SK-N-SH (cell line): ENCODE measurements around the gene KCNAB1. TPM values are rescaled to one million over a fixed set of nuclear protein-coding genes. Genes with fewer than 3 reads are reported as not detected.
A peak's percentile ranks its signal among the peaks of the same experiment; 100 is the strongest.

ENCODE experiments used
- CTCF ChIA-PET: fragments of 300-600, 350-600 bp; formaldehyde crosslinking; extraction: SDS; loops from one replicate; lab custom pipeline; 2021; lab: Yijun Ruan, JAX
- POLR2A ChIA-PET: fragments of 350-600 bp; sonication (Branson Sonifier 250); formaldehyde crosslinking; extraction: SDS; loops from one replicate; lab custom pipeline; 2020; ENCODE audit warnings: antibody characterized with exemption, inconsistent platforms; lab: Yijun Ruan, JAX
- DNase-seq: peaks from one replicate; pipeline ENCODE4 v3.0.0; 2012
- H2AFZ ChIP-seq: fragments of 200-600 bp; sonication (generic); 2 replicates; pipeline ENCODE4 v1.8.1; 2016; ENCODE audit warnings: antibody characterized with exemption, mild to moderate bottlenecking, low read depth
- H3F3A ChIP-seq: fragments of 200-600 bp; sonication (generic); replicated peaks from 2 replicates; pipeline ENCODE3; 2016; ENCODE audit warnings: antibody characterized with exemption, mild to moderate bottlenecking; ENCODE audit not compliant: insufficient read depth
- H3K27ac ChIP-seq, 2 experiments: fragments of 200-500 bp in 1 of 2; fragments of 200-600 bp in 1 of 2; sonication (Bioruptor generic) in 1 of 2; sonication (generic), shearing (Covaris generic) in 1 of 2; 2 replicates each; pipeline versions ENCODE4 v1.5.1 to v1.6.1; 2014 to 2016; ENCODE audit warnings: low read depth in 2 of 2, inconsistent platforms in 1 of 2, low read length in 1 of 2, mild to moderate bottlenecking in 1 of 2, mixed read lengths in 1 of 2
- H3K27me3 ChIP-seq: fragments of 200-600 bp; sonication (generic), shearing (Covaris generic); 2 replicates; pipeline ENCODE4 v1.6.1; 2016; ENCODE audit warnings: mixed run types; ENCODE audit not compliant: insufficient read depth
- H3K36me3 ChIP-seq, 2 experiments: fragments of 200-500 bp in 1 of 2; fragments of 200-600 bp in 1 of 2; sonication (Bioruptor generic) in 1 of 2; sonication (generic) in 1 of 2; replicated peaks in 1 of 2; 2 replicates each; pipeline versions ENCODE3 to v1.5.1; 2014 to 2016; ENCODE audit warnings: low read length in 1 of 2, mild to moderate bottlenecking in 1 of 2; ENCODE audit not compliant: insufficient read depth in 2 of 2, control insufficient read depth in 1 of 2
- H3K4me1 ChIP-seq, 2 experiments: fragments of 200-500 bp in 1 of 2; fragments of 200-600 bp in 1 of 2; sonication (Bioruptor generic) in 1 of 2; sonication (generic), shearing (Covaris generic) in 1 of 2; 2 replicates each; pipeline versions ENCODE4 v1.5.1 to v1.6.1; 2014 to 2016; ENCODE audit warnings: low read depth in 1 of 2, low read length in 1 of 2, mixed run types in 1 of 2; ENCODE audit not compliant: insufficient read depth in 2 of 2, control insufficient read depth in 1 of 2
- H3K4me2 ChIP-seq: fragments of 200-600 bp; sonication (generic), shearing (Covaris generic); 2 replicates; pipeline ENCODE4 v1.6.1; 2017; ENCODE audit warnings: mixed run types
- H3K4me3 ChIP-seq, 2 experiments: fragments of 200-500 bp in 1 of 2; fragments of 200-600 bp in 1 of 2; sonication (Bioruptor generic) in 1 of 2; sonication (generic), shearing (Covaris generic) in 1 of 2; 2 replicates each; pipeline versions ENCODE4 v1.5.1 to v1.8.1; 2014 to 2016; ENCODE audit warnings: low read depth in 2 of 2, inconsistent platforms in 1 of 2, low read length in 1 of 2, mild to moderate bottlenecking in 1 of 2, mixed read lengths in 1 of 2, moderate library complexity in 1 of 2
- H3K79me2 ChIP-seq: fragments of 200-600 bp; sonication (generic); 2 replicates; pipeline ENCODE4 v1.8.1; 2017; ENCODE audit warnings: mild to moderate bottlenecking; ENCODE audit not compliant: insufficient read depth
- H3K9ac ChIP-seq: fragments of 200-600 bp; sonication (generic); 2 replicates; pipeline ENCODE4 v1.6.1; 2017; ENCODE audit warnings: mixed run types
- H3K9me2 ChIP-seq: fragments of 200-600 bp; sonication (generic); 2 replicates; pipeline ENCODE4 v1.6.1; 2017; ENCODE audit warnings: mixed run types
- H3K9me3 ChIP-seq: fragments of 200-600 bp; sonication (generic); 2 replicates; pipeline ENCODE4 v1.6.1; 2017; ENCODE audit warnings: mixed run types, mild to moderate bottlenecking, moderate library complexity
- H4K20me1 ChIP-seq: fragments of 200-600 bp; sonication (generic); 2 replicates; pipeline ENCODE4 v1.6.1; 2017; ENCODE audit warnings: mild to moderate bottlenecking, mixed run types; ENCODE audit not compliant: insufficient read depth
- CHD2 ChIP-seq: fragments of 150-350 bp; IDR thresholded peaks from 2 replicates; pipeline ENCODE4 v1.6.1; 2018; ENCODE audit warnings: low read length; ENCODE audit not compliant: partially characterized antibody
- FOXM1 ChIP-seq: IDR thresholded peaks from 2 replicates; pipeline ENCODE4 v1.4.0; 2012; ENCODE audit warnings: low read depth, mild to moderate bottlenecking
- GATA2 ChIP-seq: sonication (generic); formaldehyde crosslinking; IDR thresholded peaks from 2 replicates; pipeline ENCODE4 v1.5.0; 2020; ENCODE audit warnings: mild to moderate bottlenecking, missing genetic modification reagents
- MXI1 ChIP-seq: IDR thresholded peaks from 2 replicates; pipeline ENCODE4 v1.6.1; 2012; ENCODE audit warnings: mild to moderate bottlenecking, low read depth, low read length, improper control_type of control experiment
- NRF1 ChIP-seq: IDR thresholded peaks from 2 replicates; pipeline ENCODE4 v1.6.1; 2012; ENCODE audit warnings: low read depth, mild to moderate bottlenecking, low read length
- RCOR1 ChIP-seq: fragments of 150-350 bp; IDR thresholded peaks from 2 replicates; pipeline ENCODE4 v1.6.1; 2017; ENCODE audit warnings: antibody characterized with exemption, low read length
- RXRA ChIP-seq: IDR thresholded peaks from 2 replicates; pipeline ENCODE4 v1.4.0; 2012; ENCODE audit warnings: low read depth, mild to moderate bottlenecking, borderline replicate concordance
- SMC3 ChIP-seq: IDR thresholded peaks from 2 replicates; pipeline ENCODE4 v1.6.1; 2012; ENCODE audit warnings: low read depth, low read length, improper control_type of control experiment
- TAF1 ChIP-seq: IDR thresholded peaks from 2 replicates; pipeline ENCODE4 v1.6.1; 2012; ENCODE audit warnings: low read depth, mild to moderate bottlenecking, low read length, moderate library complexity, borderline replicate concordance
- TEAD4 ChIP-seq: IDR thresholded peaks from 2 replicates; pipeline ENCODE4 v1.4.0; 2012; ENCODE audit warnings: mild to moderate bottlenecking, borderline replicate concordance; ENCODE audit not compliant: insufficient read depth
- USF2 ChIP-seq: fragments of 150-350 bp; IDR thresholded peaks from 2 replicates; pipeline ENCODE4 v1.6.1; 2017; ENCODE audit warnings: antibody characterized with exemption, low read length, low read depth, borderline replicate concordance
- WGBS: methylation state at CpG from one replicate; pipeline ENCODE4 v1.1.6; 2017; ENCODE audit warnings: low lambda C conversion rate; 5-methylcytosine and 5-hydroxymethylcytosine counted together
- polyA plus RNA-seq, 3 experiments: library from polyadenylated mRNA; depleted of rRNA; stranded (reverse); fragments of >200 nt; gene quantifications; 2 replicates each; pipeline ENCODE4 v1.2.3, GENCODE V29; 2012
- TF ChIP-seq, protein P1 (sequence below): IDR thresholded peaks from 2 replicates; pipeline ENCODE4; 2012

The KCNAB1 gene
- polyA plus RNA-seq, 1 of the 3 experiments (the other 2 are of a cell fraction), result 82.1 TPM

GRCh38 chr3:156353563-156353962, 233.2 kb downstream of the KCNAB1 start:
- Histone ChIP-seq H3K9me2 (no peaks in the 10 kb centered on the region), H3K27me3 (no peaks in the 10 kb centered on the region), H3K27ac (no peak overlapping the region), H4K20me1 (no peaks in the 10 kb centered on the region), H3K4me2 (no peak overlapping the region), H3K9me3 (no peaks in the 10 kb centered on the region), H2AFZ (no peak overlapping the region), H3K79me2 (peaks cover 94% of the 10 kb centered on the region), H3K4me1 (peaks cover 2 to 6% of the 10 kb centered on the region in 2 experiments; a peak in 1 of 4 replicates), H3K9ac (no peak overlapping the region), H3F3A (peaks cover 20% of the 10 kb centered on the region), H3K36me3 (peaks cover 11 to 21% of the 10 kb centered on the region in 2 experiments), H3K4me3 (no peak overlapping the region)
- 88% methylated on average over 5 of the region's 5 CpGs for WGBS
- POLR2A ChIA-PET, result no interaction called here
- TF ChIP-seq MXI1 (no peak), SMC3 (no peak)
- no peak for DNase-seq
- CTCF ChIA-PET, result no interaction called here

DNA sequence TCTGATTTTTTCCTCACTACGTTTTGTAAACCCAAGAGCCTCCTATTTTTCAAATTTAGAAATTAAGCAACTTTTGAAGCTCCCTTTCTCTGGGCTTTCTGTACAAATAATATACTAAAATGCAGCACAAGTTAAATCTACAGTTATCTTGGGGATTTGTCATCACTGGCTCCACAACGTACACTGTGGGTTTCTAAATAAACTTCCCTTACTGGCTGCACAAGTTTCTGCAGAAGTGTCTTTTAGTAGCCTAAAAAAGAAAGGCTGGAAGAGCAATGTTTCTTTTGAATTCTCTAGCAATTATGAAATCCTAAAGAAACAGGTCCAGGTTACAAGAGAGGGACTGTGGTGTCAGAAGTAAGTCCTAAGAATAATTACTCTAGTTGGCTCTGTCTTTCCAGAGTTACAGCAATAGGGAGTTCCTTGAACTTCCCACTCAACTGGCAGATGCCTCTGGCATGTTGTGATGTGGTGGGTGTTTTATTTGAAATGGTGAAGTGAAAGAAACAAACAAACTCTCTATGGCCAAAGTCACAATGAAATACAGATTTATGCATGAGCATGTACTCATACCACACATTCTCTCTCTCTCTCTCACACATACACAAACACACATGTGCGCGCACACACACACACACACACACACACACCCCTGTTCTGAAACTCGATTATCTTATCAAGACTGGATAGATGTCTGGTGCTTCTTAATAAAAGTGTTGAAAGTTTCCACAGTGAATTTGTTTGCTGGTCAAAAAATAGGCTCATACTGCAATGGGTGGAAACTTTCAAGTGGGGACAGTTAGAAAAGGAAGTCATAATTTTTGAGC, 236.4 kb downstream of the KCNAB1 start:
- Histone ChIP-seq H3K4me3 (no peak overlapping the region), H4K20me1 (no peaks in the 10 kb centered on the region), H3K4me1 (peaks cover 2 to 14% of the 10 kb centered on the region in 2 experiments; a peak in 2 of 4 replicates), H3K79me2 (peaks cover 82% of the 10 kb centered on the region), H3K4me2 (0 out of 2 replicates have a peak overlapping the region, but pooled peaks have one; percentile 10), H3K36me3 (peaks cover 5 to 24% of the 10 kb centered on the region in 2 experiments), H3K9ac (no peak overlapping the region), H3K9me3 (no peaks in the 10 kb centered on the region), H3K9me2 (no peaks in the 10 kb centered on the region), H3K27me3 (no peaks in the 10 kb centered on the region), H3K27ac (peak overlapping the region in 1 of 2 experiments; percentile 5; a peak in 1 of 4 replicates), H3F3A (peaks cover 27% of the 10 kb centered on the region)
- CTCF ChIA-PET, result interaction anchor here (0.7 to 1.2 kb wide), 2 partner anchors 16 to 29 kb away, joined by 3 read pairs; no protein-coding TSS in a partner anchor
- DNase-seq, result no peak
- 75% methylated on average over 5 of the region's 5 CpGs for WGBS
- TF ChIP-seq TAF1, result no peak
- TF ChIP-seq USF2, result no peak
- no peak for TF ChIP-seq NRF1
- no peak for TF ChIP-seq GATA2 (CRISPR knock-in tag)
- TF ChIP-seq RXRA, result no peak
- no peak for TF ChIP-seq CHD2
- TF ChIP-seq, protein P1, sequence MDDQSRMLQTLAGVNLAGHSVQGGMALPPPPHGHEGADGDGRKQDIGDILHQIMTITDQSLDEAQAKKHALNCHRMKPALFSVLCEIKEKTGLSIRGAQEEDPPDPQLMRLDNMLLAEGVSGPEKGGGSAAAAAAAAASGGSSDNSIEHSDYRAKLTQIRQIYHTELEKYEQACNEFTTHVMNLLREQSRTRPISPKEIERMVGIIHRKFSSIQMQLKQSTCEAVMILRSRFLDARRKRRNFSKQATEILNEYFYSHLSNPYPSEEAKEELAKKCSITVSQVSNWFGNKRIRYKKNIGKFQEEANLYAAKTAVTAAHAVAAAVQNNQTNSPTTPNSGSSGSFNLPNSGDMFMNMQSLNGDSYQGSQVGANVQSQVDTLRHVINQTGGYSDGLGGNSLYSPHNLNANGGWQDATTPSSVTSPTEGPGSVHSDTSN, result no peak
- TF ChIP-seq TEAD4, result no peak
- no peak for TF ChIP-seq RCOR1
- TF ChIP-seq FOXM1, result no peak
- TF ChIP-seq, all 33 proteins: peak for 0
- no peak overlapping the region for H2AFZ ChIP-seq
- POLR2A ChIA-PET, result no interaction called here
